HG02885 (cell line): Measurements from ENCODE around the gene RELN.
"Not testable (repeated sequence)": the region's sequence is repeated elsewhere in the genome, so short reads cannot be mapped to it uniquely, and the experiment has no call there.

Experiments
- ATAC-seq: cut with Tn5 transposase; IDR thresholded peaks from one replicate; pipeline ENCODE4 v1.9.1; 2021; ENCODE audit warnings: mild to moderate bottlenecking; ENCODE audit not compliant: unreplicated experiment, poor library complexity

RELN gene

GRCh38 chr7:103947026-103947655, 42.3 kb downstream of the RELN start:
- ATAC-seq = no peak

DNA sequence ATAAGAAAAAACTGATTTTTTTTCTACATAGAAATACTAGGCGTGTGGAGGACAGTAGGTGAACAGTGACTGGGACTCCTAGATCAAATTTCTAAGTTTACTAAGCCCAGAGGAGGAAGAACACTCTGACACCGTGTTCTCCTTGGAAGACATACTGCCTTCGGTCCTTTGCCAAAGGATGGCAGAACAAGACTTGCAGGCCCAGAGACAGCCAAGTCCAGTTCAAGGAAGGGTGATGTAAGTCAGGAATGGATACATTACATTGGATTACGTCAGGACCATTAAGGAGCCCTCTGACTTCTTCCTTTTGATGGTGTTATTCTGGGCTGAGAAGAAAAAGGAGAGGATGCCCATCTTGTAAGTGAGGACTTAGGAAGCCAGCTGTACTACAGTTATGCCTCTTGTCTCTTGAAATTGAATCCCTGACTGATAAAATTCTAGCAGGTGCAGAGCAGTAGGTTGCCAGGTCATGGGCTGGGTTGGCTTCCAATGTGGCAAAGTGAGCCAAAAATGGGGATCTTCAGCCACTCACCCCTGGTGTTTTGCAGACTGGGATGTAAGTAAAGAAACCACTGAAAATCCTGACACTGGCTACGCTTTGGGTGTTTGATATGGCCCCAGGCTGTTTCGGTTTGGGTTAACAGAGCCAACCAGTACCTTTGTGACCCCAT, 45.1 kb downstream of the RELN start:
- ATAC-seq = no peak

- ATAC-seq = no peak
These were observed 47.5 kb downstream of the RELN start for GRCh38 chr7:103941976-103942375.

DNA sequence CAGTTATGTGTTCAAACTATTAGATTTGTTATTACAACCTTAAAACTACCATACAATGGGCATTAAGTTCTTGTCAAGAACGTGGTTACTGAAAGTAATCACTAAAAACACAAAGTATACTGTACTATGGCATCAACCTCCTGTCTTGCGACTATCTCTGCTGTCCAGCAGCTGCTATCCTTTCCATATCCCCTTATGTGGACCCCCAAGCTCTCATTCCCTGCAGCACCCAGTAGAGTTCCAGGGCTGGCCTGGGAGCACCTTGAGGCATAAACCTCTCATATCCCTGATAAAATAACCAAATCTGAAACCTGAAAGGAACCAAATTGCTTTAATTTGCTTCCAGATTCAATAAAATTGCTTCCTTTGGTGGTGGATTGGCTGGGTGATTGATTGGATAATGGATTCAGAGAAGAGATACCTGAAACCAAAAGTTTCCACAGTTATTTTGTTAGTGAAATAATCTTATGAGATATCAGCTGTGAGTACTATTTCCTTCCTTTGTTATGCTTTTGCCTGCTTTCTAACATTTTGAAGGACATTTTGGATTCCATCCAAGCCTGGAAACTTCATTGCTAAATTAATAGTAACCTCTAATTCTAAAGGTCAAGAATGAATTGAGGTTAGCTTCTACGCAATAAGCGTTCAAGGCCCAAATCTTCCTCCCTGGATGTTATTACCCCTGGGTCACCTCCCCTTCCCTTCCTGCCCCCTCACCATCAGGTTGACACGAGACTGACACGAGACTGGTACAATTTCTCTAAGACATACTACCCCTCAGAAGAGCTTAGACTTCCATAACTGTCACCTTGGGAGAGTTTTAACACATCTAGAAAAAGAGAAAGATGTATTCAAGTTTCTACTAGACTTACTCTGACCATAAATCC, 48.8 kb downstream of the RELN start:
- ATAC-seq = no peak

GRCh38 chr7:103937680-103938079, 51.8 kb downstream of the RELN start:
- ATAC-seq = no peak

DNA sequence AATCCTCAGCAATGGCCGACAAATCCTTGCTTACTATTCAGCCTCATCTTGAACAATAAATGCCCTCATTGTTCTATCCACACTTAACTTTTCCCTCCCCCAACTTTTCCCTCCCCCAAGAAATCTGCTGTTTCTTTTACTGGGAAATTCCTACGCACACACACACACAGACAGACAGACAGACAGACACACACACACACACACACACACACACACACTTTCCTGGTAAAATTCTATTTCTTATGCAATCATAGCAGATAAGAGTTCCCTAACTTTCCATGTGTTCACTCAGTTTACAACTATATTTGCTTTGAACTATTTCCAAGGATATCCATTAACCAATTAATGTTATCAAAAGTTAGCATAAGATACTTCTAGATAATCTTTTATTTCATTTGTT, 52.9 kb downstream of the RELN start:
- ATAC-seq = no peak

DNA sequence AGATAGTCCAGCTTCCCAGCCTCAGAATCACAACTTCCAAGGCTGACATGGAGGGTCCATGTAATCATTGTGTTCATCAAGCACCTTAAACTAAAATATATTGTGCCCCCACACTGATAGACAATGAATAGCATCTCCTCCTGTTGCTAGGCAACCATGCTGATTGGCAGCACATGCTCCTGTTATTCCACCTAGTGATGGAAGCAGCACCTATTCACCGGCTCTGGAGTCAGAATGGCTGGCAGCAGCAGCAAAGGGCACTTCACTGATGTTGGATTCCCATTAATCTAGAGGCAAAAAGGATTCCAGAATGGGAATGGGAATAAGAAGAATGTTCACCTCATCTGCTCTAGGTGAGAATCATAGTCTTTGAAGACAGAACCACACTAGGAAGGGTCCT, 55.0 kb downstream of the RELN start:
- ATAC-seq = no peak

- no peak for ATAC-seq
These were observed 57.1 kb downstream of the RELN start for GRCh38 chr7:103932389-103932788.

- ATAC-seq = no peak
These were observed 59.6 kb downstream of the RELN start for GRCh38 chr7:103929901-103930311.

GRCh38 chr7:103928581-103928980, 60.9 kb downstream of the RELN start:
- ATAC-seq = no peak

DNA sequence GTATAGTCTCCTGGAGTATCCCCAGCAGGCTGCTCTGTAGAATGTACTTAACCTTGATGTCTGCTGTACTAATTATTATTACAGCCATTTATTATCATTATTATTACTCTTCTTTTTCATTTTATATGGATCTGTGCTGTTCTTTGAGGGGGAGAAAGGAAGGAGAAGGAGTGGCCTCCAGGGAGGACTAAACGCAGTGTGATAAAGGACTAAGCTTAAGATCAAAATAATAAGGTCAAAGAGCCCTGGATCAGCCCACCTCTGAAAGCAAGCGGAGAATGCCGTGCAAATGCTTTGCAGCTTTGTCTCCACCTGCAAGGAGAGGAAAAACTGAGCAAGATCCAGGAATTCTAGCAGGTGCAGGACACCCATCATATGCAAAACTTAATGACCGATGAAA, 65.3 kb downstream of the RELN start:
- no peak for ATAC-seq

- no peak for ATAC-seq
These were observed 67.1 kb downstream of the RELN start for GRCh38 chr7:103922407-103922806.

DNA sequence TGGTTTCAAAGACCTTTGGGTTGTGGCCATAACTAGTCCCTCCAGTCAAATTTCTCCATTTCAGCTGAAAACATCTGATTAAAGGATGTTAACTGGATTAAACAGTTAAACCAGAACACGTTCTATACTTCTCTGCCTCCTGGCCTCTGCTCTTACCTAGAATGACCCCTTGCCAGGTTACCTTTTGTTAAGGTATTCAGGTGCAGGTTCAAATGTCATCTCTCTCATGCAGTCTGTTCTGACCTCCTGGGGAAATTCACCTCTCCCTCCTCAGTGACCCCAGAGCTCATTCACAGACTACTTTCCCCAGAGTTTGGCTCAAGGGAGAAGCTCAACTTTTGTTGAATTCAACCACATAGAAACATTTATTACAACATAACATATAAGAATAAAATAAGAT, 67.8 kb downstream of the RELN start:
- no peak for ATAC-seq

DNA sequence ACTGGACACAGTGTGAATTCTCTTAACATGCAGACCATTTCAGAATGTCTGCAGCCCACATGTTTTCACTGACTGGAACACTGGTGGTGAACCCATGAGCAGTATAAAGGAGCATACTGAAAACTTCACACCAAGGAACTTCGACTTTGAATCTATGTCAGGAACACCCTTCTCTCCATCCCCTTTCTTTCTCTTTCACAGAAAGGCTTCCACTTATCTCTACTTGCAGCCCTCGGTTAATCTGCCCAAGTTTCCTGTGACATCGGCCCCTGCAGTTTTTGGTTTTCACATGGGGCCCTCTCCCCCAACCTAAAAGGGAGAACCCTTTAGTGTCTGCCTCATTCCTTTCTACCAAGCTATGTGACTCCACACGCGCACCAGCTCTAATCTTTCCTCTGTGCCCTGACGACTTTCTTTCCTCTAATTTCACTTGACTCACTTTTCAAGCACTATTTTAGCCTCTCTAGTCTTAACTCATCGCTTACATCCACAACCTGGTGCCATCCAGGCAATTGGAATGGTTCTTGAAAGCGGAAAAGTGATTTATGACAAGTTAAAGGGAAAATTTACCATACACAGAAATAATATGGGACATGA, 70.1 kb downstream of the RELN start:
- ATAC-seq = no peak

GRCh38 chr7:103918631-103919271, 70.7 kb downstream of the RELN start:
- no peak for ATAC-seq

- ATAC-seq = no peak
These were observed 73.6 kb downstream of the RELN start for GRCh38 chr7:103915680-103916357.

DNA sequence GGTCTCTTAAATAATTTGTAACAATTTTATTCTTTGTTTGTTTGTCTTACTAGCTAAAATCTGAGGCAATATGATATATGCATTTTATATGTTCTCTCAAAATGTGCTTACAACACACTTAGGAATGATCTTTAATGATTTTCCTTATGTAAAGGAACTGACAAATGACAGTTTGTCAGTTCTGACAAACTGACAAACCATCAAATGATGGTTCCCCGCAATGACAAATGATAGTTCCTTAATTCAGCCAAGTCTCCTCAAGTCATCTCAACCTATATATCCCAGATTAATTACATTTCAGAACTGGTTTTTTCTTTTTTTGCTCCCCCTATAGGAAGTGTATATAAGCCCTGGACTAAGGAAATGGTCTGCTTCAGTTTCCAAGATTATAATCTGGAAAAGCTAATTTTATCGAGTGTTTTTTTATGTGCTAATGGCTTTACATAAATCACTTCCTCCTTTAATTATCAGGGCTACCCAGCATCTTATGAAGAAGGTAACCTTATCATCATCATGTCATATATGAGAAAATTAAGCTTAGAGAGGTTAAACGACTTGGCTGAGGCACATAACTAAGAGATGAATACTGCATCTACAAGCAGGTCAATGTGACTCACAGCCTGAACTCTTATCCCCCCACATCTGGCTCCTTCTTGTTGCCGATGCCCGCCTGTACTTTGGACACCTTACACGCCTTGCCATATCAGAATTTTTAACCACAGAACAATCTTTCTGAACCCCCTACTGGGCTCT, 75.1 kb downstream of the RELN start:
- no peak for ATAC-seq

DNA sequence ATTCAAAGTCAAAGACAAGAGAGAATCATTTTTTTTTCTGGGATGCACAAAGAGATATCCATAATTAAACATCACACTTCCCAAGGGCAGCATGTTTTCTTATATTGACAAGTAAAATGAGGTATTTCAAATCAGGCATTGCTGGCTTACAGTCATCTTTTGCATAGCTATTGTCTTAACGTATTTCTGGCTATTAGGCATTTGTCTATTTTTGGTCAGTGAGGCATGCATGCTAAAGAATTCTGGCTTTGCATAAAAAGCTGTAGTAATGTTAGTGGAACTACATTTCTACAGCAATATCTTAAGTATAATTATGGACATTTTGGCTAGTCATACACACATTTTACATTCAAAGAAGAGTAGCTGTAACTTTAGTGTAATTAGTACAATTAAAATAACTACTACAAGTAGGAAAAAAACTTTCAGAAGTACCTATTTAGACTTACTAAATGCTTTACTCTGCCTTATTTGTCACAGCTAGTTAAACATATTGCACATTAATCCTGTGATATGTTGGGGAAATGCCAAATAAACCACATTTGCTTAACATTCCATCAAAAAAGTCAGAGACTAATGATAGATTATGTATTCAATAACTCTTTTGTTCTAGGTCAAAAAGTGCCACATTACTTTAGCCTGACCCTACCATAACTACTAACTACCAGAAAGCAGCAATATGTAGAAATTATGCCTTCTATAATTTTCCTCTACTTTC, 76.4 kb downstream of the RELN start:
- no peak for ATAC-seq

DNA sequence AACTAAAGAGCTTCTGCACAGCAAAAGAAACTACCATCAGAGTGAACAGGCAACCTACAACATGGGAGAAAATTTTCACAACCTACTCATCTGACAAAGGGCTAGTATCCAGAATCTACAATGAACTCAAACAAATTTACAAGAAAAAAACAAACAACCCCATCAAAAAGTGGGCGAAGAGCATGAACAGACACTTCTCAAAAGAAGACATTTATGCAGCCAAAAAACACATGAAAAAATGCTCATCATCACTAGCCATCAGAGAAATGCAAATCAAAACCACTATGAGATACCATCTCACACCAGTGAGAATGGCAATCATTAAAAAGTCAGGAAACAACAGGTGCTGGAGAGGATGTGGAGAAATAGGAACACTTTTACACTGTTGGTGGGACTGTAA, 78.4 kb downstream of the RELN start:
- not testable (repeated sequence) for ATAC-seq
